ENCODE measurements around the gene SCN1A.

- no peak for TF ChIP-seq ZNF274 (IDR thresholded peaks at IDR 0.05; ENCODE audit: insufficient read depth, insufficient read length)
- TF ChIP-seq MLLT1 (IDR thresholded peaks at IDR 0.05): no peak
- no peak for TF ChIP-seq NFIC (IDR thresholded peaks at IDR 0.05; ENCODE audit: low read depth, low read length)
- no peak for TF ChIP-seq RAD21 (IDR thresholded peaks at IDR 0.05; ENCODE audit: insufficient read depth, low read depth, low read length)
- no peak for TF ChIP-seq JUNB (IDR thresholded peaks at IDR 0.05)
- no peak for TF ChIP-seq ELK1 (IDR thresholded peaks at IDR 0.05; ENCODE audit: low read depth, low read length)
- no peak for TF ChIP-seq SMARCA5 (IDR thresholded peaks at IDR 0.05)
- no peak for TF ChIP-seq KDM1A (IDR thresholded peaks at IDR 0.05; ENCODE audit: borderline replicate concordance)
- no peak for TF ChIP-seq EZH2 (IDR thresholded peaks at IDR 0.05; ENCODE audit: borderline replicate concordance, control insufficient read depth, low read depth, low read length)
Measured at GRCh38 chr2:166133653-166134052, 5.8 kb upstream of the SCN1A start.

Measured in GM12878 (cell line).